GM21717 (cell line): ENCODE measurements around the gene ATPAF1.

Experiments
- ATAC-seq: cut with Tn5 transposase; IDR thresholded peaks from one replicate; pipeline ENCODE4 v1.9.1; 2021; ENCODE audit warnings: mild to moderate bottlenecking, moderate library complexity; ENCODE audit not compliant: unreplicated experiment

The ATPAF1 gene

GRCh38 chr1:46616277-46617107, 51.7 kb downstream of the ATPAF1 start, which contains the start of gene MOB3C:
Gene MOB3C, minus strand, starts transcription at chr1:46616811. Its CDS starts 3,490 bp downstream, at chr1:46613321.
- ATAC-seq, result peak; percentile 59

DNA sequence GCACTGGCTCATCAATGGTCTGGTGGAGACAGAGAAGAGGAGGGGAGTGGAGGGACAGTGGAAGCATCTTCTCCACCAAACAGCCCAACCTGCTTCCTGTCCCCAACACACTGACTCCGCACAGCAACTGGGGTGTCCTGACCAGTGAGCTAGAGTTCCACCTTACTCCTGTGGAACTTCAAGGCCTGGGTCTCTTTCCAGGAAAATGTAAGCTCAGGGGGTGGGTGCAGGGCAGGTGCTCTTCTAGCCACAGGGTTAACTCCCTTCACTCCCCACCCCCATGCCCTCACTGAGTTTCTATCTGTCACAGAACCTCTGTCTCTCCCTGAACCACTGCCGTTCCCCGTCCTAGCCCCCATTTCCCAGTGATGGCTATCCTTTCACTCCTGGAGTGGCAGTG, 52.4 kb downstream of the ATPAF1 start:
- no peak for ATAC-seq

- ATAC-seq, result no peak
These were observed 53.1 kb downstream of the ATPAF1 start for GRCh38 chr1:46615088-46615487.

DNA sequence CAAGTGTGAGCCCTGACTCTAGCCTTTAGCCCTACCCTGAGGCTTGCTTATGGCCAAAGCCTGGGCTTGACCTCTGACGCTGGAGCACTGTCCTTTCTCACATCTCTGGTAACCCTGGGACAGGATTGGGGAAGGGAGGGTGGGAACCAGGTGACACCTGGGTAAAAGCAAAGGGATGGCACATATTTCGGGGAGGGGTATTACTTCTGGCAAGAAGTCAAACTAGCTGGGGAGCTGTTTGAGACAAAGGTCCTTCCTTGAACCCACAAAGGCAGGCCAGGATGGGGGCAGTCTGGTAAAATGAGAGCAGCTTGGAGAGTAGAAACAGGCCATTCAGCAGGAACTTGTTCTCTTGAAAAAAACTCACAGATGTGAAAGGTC, 53.6 kb downstream of the ATPAF1 start:
- ATAC-seq, result no peak

GRCh38 chr1:46613661-46614603, 54.2 kb downstream of the ATPAF1 start:
- peak; percentile 72 for ATAC-seq

DNA sequence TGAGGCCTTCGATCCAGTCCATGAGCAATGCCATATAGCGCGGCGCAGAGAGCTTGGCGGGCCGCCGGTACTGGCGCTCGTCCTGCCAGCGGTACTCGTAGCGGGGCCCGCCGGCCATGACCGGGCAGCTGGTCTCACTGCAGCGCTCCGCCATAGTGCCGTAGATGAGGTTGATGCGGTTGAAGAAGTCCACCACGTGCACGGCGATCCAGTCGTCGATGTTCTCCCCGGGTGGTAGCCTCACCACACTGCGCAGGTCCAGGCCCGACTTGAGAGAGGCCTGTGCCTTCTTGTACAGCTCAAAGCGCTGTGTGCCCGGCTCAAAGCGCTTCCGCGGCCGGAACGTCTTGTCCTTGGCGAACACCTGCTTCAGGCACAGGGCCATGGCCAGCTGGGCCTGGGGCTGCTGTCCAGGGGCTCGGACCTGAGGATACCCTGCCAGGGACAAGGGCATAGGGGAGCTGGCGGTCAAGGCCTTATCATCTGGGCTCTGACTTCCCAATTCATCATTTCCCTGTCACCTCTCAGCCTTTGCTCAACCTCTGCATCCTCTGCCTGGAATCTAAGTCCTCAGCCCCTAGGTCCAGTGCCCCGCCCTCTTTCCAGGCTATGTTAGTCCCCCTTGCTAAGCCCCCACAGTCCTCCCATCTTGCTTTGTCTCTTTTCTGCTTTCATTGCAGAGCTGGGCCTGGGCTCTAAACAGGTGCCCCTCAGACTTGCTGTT, 55.1 kb downstream of the ATPAF1 start:
- no peak for ATAC-seq

DNA sequence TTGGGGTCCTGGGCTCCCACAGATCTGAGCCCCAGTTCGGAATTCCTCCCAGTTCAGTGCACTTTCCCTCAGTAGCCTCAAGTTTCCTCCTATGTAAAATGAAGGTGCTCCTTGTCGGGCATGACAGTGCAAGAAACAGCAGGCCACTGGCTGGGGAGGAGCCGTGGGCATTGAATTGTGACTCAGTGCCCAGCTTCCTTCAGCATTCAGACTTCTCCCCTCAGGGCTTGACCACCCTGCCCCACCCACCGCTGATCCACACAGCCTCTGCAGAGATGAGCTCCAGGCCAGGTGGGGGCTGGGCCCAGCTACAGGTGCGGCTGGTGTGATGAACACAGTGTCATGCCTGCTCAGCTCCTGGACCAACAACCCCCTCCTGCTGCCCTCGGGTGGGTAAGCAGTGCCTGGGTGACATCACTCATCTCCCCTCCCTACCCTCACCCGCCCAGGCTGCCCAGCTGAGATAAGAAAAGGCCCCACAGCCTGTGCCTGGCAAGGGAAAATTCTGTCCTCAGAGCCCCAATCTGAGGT, 56.4 kb downstream of the ATPAF1 start:
- no peak for ATAC-seq

DNA sequence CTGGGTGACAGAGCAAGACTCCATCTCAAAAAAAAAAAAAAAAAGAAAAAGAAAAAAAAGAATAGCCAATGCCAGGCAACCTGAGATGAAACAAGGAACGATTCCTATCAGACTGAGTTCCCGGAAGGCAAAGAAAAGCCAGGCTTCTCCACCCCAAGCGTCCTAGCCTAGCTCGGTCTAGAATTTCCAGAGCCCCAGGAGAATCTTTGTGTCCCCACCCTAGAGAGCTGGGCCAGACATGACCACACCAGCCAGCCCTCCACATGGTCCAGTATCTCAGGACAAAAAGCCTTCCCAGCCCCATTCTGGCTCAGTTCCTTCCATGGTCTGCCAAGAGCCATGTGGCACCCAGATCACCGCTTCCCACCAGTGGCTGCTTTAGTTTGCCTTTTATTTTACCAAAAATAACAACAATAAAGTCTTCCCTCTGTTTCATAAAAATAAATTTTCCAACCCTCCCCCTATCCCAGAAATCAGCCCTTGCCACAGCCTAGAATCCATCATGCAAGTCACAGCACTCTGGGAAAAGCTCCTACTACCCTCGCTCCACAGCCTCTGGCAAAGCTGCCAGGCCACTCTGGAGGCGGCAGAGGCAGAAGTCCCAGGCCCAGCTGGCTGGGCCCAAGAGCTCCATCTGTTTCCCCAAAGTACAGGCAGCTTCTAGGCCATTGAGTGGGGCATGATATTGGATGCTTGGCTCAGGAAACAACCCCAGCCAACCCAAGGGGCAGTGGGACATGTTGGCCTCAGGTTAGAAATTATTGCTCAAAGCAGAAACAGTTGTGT, 60.6 kb downstream of the ATPAF1 start:
- ATAC-seq, result no peak

- no peak for ATAC-seq
These were observed 61.8 kb downstream of the ATPAF1 start for GRCh38 chr1:46606255-46606965.

DNA sequence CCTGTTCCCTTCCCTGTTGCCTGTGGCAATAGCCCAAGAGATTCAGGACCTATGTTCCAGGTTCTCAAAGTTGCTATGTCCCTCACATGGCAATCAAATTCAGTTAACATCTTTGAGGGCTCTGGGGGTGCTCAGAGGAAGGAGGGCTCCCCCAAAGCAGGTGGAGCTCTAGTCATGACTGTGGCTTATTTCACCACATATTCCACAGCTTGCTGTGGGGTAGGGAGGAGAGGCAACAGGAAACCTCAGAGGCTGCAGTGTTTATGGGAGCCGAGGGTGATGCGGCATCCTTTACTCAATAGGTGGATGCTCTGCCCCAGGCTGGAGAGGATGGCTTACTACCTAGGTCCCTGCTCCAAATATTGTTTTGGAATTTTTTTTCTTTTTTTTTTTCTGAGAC, 62.9 kb downstream of the ATPAF1 start:
- ATAC-seq, result no peak

DNA sequence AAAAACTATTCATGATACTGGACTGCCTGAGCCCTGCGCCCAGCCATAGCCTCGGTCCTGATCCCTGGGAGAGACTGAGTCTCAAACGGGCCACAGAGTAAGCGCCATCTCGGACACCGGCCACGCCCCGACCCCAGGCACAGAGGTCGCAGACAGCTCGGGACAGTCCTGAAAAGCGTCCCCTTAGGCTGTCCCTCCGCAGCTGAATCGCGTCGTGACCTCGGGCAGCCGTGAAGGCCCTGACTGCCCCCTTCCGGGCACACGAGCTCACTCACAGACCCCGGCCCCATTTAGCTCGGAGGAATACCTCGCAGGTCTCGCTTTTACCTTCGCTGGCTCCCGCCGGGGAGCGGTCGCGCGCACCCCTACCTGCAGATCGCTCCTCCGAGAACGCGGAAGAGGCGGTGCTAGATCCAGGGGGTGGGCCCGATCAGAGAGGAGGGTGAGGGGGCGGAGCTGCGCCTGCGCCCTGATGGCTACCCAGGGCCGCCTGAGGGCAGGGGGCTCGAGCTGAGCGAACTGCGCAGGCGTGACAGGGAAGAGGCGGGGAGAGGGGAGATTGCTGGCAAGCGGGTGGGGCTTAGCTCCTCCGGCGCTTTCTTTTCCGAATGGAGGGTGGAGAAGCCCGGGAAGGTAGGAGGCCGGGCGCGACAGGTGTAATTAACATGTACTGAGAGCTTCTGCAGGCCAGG, 64.2 kb downstream of the ATPAF1 start, which contains the start of gene MKNK1:
TSS of gene MKNK1 (minus strand) at position 411 of the 692 bp plus-strand sequence. CDS start 20,941 bp downstream, outside the sequence.
- peak; percentile 86 for ATAC-seq

GRCh38 chr1:46603481-46603857, 64.7 kb downstream of the ATPAF1 start:
- ATAC-seq, result no peak

DNA sequence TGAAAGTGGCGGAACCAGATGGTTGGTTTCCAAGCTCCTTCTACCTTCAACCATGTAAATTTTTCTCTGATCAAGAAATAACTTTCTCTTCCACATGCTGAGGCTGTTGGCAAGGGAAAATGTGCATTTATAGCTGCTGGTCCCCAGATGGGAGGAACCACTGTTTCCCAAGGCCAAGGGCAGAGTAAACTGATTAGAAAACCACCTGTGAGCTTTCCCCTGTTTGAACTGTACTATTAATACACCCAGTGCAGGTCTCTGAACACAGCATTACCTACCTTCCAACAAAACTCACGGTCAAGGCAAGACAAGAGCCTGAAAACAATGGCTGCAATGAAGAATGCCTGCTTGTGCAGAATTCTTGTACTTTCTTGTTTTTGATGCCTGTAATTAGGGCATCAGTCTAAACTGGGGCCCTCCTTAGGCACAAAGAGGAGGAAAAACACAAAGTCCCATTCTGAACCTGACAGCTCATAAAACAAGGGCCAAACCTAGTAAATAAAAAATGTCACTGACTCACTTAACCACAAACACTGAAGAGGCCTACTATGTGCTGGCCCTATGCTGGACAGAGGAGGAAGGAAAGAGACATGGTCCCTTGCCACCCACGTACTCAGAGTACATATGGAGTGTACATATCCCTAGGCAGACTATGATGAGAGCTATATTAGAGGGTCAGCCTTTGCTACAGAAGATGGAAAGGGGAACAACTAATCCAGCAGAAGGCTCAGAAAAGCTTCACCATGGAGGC, 66.7 kb downstream of the ATPAF1 start:
- no peak for ATAC-seq

- ATAC-seq, result no peak
These were observed 68.8 kb downstream of the ATPAF1 start for GRCh38 chr1:46599059-46599970.

GRCh38 chr1:46596846-46597245, 71.3 kb downstream of the ATPAF1 start:
- no peak for ATAC-seq

- ATAC-seq, result no peak
These were observed 72.1 kb downstream of the ATPAF1 start for GRCh38 chr1:46596036-46596435.

DNA sequence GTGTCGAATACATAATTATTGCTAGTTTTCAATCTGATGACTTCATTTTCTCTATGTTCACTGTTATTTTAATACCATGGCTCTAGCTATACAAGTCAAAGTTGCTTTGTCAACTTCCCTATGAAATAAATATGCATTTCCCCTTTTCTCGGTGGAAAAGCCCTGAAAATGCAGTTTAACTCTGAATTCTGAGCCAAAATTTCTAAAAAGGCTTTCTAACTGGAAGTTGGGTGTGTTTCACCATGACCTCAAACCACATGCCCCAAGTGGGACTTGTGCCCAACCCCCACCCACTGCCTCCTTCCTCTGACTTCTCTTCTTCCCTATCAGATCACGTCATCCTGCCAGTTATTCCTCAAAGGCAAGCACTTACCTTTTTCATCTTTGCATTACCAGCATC, 73.0 kb downstream of the ATPAF1 start:
- ATAC-seq, result no peak
